Choroid plexus epithelial cell (primary cell): ENCODE results near the gene FAM163B.
A peak's percentile ranks its signal among the peaks of the same experiment; 100 is the strongest.

Experiments
- DNase-seq: peaks from one replicate; pipeline ENCODE4 v3.0.0-alpha.2; 2010; ENCODE audit warnings: low read depth
- H3K4me3 ChIP-seq: 2 replicates; pipeline ENCODE4 v1.5.1; 2011; ENCODE audit warnings: low read depth, mild to moderate bottlenecking, control low read depth, low read length, moderate library complexity
- CTCF ChIP-seq: conservative IDR thresholded peaks from 2 replicates; pipeline ENCODE4 v1.5.1; 2011; ENCODE audit warnings: low read depth, mild to moderate bottlenecking, control low read depth, inconsistent platforms, low read length, moderate library complexity

FAM163B gene

GRCh38 chr9:133605856-133606707 is 3.1 kb downstream of the FAM163B start:
- H3K4me3 ChIP-seq: no peak overlapping the region
- no peak for DNase-seq
- TF ChIP-seq CTCF: no peak

- TF ChIP-seq CTCF: no peak
- no peak for DNase-seq
Measured at GRCh38 chr9:133605446-133605845, 3.7 kb downstream of the FAM163B start.

DNA sequence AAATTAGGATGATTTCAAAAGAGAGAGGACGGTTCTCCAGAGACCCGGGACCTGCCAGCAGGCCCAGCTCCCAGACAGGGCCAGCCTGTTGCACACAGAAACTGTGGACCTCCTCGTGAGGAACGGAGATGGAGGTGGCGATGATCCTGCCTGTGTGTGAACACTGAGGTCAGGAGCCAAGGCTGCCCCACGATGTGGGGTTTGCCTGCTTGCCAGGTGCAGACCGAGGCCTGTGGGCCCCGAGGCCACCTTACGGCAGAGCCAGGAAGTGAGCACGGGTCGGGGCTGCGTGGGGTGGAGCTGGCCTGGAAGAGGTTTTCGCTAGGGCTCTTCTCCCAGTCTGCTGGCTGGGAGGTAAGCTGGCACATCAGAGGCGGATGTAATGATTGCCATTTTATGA is 4.3 kb downstream of the FAM163B start:
- no peak overlapping the region for H3K4me3 ChIP-seq

More at GRCh38 chr9:133605446-133605845, 3.7 kb downstream of the FAM163B start:
- no peak overlapping the region for H3K4me3 ChIP-seq

GRCh38 chr9:133604214-133604613 is 5.0 kb downstream of the FAM163B start:
- TF ChIP-seq CTCF: peak; percentile 28
- DNase-seq: peak; percentile 20
- no peak overlapping the region for H3K4me3 ChIP-seq

More for the DNA sequence above, 4.3 kb downstream of the FAM163B start:
- DNase-seq: no peak
- TF ChIP-seq CTCF: no peak

- peak; percentile 42 for TF ChIP-seq CTCF
- no peak for DNase-seq
- no peak overlapping the region for H3K4me3 ChIP-seq
Measured at GRCh38 chr9:133603135-133603927, 5.9 kb downstream of the FAM163B start.

- H3K4me3 ChIP-seq: no peak overlapping the region
- TF ChIP-seq CTCF: no peak
- DNase-seq: no peak
Measured at GRCh38 chr9:133602277-133602676, 6.9 kb downstream of the FAM163B start.
